Activated T-cell treated with anti-CD3 and anti-CD28 coated beads for 1 hour (primary cell): ENCODE measurements around the gene KRAS.
"Not testable (repeated sequence)": the region's sequence is repeated elsewhere in the genome, so short reads cannot be mapped to it uniquely, and the experiment has no call there.

Source experiments
- DNase-seq: peaks from one replicate; pipeline ENCODE4 v3.0.0-alpha.2; 2020; ENCODE audit warnings: low read depth

KRAS gene

GRCh38 chr12:25250744-25251730 lies at the start of gene KRAS:
Gene KRAS, minus strand, starts transcription at chr12:25250929.
- DNase-seq, result peak; percentile 86

DNA sequence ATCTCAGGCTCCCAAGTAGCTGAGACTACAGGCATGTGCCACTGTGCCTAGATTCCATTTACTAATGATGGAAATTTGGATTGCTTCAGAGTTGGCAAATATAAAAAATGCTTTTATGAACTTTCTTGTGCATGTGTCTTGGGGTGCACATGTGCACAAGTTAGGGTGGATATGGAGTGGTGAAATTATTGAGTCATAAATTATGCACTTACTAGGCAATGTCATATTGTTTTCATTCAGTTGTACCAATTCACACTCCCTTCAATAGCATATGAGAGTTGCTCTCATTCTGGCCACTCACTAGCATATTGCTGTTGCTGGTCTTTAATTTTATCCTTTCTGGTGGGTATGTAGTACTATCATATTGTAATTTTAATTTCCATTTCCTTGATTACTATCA lies 45.7 kb upstream of the KRAS start:
- no peak for DNase-seq

GRCh38 chr12:25295361-25295760 lies 44.6 kb upstream of the KRAS start:
- DNase-seq, result no peak

DNA sequence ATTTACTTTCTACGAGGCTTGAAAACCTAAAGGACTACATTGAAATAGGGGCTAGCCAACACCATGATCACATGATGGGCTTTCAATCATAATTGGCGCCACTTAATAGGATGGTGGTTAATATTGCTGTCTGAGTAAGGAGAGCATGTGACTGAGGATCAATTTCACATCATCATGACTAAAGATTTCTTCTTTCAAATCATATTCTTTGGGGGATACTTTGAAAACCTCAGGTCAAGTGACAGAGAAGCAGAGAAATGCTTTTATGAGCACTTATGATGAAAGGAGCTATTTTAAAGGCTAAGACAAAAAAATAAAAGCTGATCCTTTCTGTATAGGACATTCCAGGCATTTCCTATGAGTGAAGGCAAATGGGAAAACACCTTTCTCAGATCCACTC lies 42.9 kb upstream of the KRAS start:
- DNase-seq, result no peak

GRCh38 chr12:25292810-25293221 lies 42.1 kb upstream of the KRAS start:
- DNase-seq, result not testable (repeated sequence)

- DNase-seq, result no peak
Measured at GRCh38 chr12:25287610-25288009, 36.9 kb upstream of the KRAS start.

- DNase-seq, result no peak
Measured at GRCh38 chr12:25286837-25287236, 36.1 kb upstream of the KRAS start.

DNA sequence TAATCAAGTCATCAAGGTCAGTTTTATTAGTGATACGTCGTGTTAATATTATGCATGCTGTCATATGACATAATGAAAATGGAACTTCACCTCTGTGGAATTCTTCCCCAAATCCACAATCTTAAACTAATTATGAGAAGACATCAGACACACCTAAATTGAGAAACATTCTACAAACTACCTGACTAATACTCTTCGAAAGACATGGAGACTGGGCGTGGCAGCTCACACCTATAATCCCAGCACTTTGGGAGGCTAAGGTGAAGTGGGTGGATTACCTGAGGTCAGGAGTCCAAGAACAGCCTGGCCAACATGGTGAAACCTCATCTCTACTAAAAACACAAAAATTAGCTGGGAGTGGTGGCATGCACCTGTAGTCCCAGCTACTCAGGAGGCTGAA lies 33.3 kb upstream of the KRAS start:
- no peak for DNase-seq

- DNase-seq, result no peak
Measured at GRCh38 chr12:25283006-25283405, 32.3 kb upstream of the KRAS start.

GRCh38 chr12:25280082-25280481 lies 29.4 kb upstream of the KRAS start:
- no peak for DNase-seq

- no peak for DNase-seq
Measured at GRCh38 chr12:25278269-25278668, 27.5 kb upstream of the KRAS start.

DNA sequence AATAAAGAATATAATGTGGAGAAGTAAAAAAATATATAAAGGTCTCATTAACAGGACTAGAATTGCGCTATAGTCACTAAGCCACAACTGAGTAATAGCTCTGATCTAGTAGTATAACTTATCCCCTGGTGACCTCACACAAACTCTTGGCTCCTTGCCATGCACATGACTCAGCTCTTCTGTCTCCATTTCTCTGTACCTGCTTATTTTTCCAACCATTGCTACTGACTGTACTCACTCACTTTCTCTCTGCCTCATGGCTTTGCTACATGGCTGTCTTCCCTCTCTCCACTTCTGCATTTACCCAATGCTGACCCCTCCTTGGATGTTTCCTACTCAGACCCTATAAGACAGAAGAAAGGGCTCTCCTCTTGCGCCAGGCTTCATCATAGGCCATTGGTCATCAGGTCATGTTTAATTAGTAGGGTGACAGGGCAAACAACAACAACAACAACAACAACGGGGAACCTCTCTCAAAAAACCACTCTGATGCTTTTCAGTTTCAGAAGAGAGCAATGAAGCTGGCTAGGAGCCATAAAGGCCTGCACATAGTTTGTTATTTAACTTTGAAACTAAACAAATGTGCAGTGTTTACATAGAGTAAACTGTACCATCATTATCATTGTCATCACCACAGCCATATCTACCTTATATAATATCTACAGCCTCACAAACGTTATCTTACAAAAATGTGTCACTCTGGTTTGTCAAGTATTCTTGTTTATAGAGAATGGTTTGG lies 25.6 kb upstream of the KRAS start:
- peak; percentile 18 for DNase-seq

DNA sequence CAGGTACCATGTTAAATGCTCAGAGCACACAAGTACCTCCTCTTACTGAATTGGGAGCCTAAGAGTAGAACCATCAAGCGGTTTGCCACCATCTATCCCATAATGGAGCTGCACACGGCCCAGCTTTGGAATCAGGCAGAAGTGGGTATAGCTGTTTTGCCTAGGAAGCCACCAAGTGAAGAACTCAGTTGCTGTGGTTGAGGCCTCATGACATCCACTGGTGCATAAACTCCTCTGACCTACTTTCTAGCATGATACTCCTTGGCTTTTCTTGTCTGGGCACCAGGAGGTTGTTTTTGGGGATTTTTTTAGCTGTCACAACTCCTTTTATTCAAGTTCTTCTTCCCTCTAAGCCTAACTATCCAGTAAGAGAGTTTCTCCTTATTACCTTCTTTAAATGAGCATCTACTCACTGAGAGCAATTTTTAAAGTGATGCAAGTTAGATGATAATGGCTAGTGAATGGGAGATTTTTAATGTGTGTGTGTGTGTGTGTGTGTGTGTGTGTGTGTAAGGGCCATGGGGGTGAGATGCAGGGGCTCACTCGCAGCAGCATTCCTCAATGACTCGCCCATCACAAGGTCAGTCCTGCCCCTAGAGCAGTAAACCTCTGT lies 20.9 kb upstream of the KRAS start:
- no peak for DNase-seq

GRCh38 chr12:25269701-25270100 lies 19.0 kb upstream of the KRAS start:
- DNase-seq, result no peak

DNA sequence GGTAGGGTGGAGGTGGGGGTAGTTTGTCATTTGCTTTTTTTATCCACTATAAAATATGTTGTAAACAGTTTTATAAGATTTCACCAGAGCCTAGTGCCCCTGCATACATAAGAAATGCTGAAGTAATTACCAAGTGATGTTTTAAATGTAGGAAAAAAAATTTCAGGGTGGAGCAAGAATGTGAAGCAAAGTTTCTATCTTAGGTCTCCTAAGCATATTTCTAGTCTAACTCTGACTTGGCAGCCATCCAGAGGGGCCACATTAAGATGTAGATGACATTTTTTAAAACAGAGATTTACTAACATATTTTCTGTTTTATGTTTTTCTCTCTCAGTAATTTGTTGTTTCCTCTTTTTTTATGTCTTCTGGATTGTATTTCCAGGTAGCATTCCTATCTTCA lies 15.8 kb upstream of the KRAS start:
- no peak for DNase-seq

DNA sequence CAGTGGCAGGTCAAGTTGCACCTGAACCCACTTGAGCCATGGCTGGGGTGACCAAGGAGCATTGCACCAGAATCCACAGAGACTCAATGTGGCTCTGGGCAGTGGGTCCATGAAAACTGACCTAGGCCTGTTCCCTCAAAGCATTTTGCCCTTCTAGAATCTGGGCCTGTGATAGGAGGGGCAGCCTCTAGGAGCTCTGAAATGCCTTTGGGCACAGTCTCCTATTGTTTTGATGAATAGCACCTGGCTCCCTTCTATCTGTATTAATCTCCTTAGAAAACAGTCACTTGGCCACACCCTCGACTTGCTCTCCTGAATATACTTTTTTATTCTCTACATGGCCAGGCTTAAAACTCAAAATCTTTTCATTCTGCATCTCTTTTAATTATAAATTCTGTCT lies 14.1 kb upstream of the KRAS start:
- DNase-seq, result no peak

DNA sequence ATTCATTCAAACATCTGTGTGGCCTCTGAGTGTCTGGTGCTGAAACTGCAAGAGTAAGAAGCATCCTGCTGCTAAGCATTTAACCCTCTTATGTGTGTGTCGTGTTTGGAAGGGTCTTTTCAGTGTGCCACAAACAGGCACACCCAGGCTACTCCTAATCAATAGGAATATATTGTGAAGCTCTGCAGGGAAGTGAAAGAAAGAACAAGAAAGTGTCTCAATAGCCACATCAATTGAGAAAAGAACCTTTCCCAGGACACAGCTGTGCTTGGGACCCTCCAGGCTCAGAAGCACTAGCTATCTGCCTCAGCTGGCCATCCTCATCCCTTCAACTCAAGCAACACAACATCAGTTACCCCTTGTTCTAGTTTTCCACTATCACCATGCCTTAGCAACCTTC lies 13.4 kb upstream of the KRAS start:
- DNase-seq, result no peak

GRCh38 chr12:25263594-25263993 lies 12.9 kb upstream of the KRAS start:
- DNase-seq, result no peak

GRCh38 chr12:25262389-25263074 lies 11.8 kb upstream of the KRAS start:
- no peak for DNase-seq

DNA sequence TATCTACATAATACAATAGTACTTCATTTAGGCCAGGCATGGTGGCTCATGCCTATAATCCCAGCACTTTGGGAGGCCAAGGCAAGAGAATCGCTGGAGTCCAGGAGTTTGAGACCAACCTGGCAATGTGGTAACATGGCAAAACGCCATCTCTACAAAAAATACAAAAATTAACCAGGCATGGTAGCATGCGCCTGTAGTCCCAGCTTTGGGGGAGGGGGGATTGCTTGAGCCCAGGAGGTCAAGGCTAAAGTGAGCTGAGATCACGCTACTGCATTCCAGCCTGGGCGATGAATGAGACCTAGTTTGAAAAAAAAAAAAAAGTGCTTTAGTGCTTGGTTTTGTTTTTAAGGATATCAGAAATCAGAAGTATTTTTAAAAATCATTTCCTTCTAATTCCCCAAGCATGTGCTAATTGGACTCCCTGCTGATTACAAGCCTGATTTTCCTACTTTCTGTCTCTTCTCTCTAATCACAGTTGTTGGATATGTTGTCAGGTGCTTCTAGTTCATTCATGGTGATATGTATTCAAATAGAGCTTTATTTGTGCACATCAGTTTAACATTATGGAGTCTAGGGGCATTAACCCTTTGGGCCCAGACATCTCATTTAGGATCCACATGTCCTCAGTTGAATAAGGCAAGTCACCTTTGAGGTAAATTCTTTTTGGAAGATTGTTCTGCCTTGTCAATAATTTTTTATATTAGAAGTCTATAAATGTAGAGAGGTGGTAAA lies 7.0 kb upstream of the KRAS start:
- DNase-seq, result no peak

- DNase-seq, result no peak
Measured at GRCh38 chr12:25256826-25257225, 6.1 kb upstream of the KRAS start.
